Activated CD4-positive, CD25-positive, alpha-beta regulatory T cell treated with anti-CD3 and anti-CD28 coated beads, Interleukin-2, amount 50 U/mL, for 16 hours (primary cell): ENCODE results near the gene VIPR2.
"Not testable (repeated sequence)": the region's sequence is repeated elsewhere in the genome, so short reads cannot be mapped to it uniquely, and the experiment has no call there.

Source experiments
- DNase-seq: peaks from one replicate; pipeline ENCODE4 v3.0.0-alpha.2; 2020; ENCODE audit warnings: low read depth, low spot score

Gene VIPR2

DNA sequence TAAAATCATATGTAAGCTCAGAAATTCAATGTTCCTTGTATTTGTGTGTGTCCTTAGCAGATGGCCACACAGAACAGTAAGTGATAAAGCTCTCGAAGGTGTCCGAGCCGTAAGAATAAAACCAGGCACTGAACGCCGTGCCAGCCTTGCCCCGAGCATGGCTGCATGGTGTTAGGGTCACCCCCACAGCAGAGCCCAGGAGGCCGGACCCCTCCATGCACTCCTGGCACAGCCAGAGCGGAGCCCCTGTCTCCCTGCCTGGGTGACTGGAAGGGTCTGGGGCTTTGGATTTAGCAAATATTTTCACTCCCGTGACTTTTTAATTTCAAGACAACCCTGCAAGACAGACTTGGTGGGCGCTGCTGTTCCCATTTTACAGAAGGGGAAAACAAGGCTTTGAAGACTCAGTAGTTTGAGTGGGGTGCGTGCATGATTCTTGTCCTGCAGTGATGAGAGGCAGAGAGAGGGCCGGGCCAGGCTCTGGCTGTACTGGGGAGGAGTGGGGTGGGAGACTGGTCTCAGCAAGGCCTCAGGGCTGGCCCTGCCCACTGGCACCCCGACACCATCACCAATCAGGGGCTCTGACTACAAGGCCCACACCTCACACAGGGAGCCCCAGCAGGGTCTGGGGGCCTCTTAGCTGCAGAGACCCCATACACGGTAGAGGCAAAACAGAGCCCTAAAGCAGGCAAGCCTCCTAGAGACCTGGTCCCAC is 39.4 kb downstream of the VIPR2 start:
- no peak for DNase-seq

DNA sequence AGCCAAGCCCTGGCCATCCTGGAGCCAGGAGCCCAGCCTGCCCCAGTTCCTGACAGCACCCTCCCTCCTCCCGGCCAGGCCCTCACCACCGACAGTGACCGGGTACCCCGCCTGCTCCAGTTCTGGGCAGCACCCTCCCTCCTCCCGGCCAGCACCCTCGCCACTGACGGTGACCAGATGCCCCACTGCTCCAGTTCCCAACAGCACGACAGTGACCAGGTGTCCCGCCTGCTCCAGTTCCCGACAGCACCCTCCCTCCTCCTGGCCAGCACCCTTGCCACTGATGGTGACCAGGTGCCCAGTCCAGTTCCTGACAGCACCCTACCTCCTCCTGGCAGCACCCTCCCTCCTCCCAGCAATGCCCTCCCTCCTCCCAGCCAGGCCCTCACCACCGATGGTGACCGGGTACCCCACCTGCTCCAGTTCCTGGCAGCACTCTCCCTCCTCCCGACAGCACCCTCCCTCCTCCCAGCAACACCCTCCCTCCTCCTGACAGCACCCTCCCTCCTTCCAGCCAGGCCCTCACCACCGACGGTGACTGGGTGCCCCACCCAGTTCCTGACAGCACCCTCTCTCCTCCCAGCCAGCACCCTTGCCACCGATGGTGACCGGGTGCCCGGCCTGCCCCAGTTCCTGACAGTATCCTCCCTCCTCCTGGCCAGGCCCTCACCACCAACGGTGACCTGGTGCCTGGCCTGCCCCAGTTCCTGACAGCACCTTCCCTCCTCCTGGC is 40.3 kb downstream of the VIPR2 start:
- DNase-seq: no peak

DNA sequence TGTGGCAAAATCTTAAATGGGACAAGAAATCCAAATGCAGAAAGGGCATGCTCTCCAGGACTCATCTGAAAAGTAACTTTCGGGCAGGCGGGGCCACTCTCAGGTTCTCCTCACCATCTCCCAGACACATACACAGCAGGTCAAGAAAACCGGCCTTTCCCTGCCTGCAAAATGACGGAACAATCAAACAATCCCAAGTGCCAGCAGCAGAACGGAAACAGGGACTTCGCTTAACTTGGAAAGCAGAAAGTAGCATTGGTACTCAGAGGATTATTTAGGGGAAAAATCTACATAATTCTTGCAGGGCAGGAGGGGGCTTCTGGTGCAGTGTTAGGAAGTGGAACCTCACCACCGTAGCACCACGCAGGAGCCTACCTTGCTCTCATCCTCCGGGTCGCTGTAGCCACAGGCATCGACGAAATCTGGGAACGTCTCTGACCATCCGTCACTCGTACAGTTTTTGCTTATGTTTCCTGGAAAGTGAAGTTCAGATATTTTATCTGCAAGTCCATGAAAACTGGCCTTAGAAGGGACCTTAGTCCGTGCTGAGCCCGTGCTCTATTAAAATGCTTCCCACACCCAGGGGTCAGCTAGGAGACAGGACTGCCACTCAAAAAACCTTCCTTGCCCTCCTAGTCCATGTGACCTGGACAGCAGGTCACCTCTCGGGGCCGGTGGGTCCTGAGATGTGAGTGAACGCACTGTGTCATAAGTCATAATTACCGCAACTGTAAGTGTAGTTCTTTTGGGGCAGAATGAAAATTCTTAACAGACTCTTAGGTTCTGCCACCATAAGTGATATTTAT is 41.1 kb downstream of the VIPR2 start:
- no peak for DNase-seq

DNA sequence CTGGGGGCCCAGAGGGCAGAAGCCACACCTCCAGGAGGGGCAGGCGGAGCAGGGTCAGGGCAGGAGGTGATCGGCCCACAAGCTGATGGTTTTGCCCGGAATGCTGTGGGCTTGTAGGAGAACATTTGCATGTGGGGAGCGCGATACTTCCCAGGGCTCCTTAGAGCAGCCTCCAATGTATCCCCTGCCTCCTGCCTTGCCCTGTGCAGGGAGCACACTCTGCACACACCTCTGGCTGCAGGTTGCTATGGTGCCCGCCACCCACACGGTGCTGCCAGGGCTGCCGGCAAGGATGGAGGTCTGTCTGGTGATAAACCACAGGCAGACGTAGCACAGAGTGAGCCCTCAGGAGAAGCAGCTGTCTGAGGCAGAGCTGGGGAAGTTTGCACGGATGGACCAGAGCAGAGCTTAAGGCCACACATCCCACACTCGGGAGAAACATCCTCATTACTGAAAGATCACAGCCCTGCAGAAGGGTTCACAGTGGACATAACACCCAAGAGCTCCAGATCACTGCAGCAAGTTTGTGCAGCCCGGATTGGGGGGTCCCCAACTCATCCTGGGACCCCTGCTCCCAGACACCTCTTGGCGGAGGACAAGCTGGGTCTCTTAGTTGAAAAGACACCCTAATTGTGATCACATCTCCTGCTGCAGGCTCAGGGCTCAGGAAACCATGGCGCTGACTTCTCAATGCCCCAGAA is 41.8 kb downstream of the VIPR2 start:
- no peak for DNase-seq

DNA sequence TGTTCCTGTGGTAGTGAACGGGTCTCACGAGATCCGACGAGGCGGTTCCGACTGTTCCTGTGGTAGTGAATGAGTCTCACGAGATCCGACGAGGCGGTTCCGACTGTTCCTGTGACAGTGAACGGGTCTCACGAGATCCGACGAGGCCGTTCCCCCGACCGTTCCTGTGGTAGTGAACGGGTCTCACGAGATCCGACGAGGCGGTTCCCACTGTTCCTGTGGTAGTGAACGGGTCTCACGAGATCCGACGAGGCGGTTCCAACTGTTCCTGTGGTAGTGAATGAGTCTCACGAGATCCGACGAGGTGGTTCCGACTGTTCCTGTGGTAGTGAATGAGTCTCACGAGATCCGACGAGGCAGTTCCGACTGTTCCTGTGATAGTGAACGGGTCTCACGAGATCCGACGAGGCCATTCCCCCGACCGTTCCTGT is 43.0 kb downstream of the VIPR2 start:
- not testable (repeated sequence) for DNase-seq

DNA sequence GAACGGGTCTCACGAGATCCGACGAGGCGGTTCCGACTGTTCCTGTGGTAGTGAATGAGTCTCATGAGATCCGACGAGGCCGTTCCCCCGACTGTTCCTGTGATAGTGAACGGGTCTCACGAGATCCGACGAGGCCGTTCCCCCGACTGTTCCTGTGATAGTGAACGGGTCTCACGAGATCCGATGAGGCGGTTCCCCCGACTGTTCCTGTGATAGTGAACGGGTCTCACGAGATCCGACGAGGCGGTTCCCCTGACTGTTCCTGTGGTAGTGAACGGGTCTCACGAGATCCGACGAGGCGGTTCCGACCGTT is 43.6 kb downstream of the VIPR2 start:
- DNase-seq: not testable (repeated sequence)

DNA sequence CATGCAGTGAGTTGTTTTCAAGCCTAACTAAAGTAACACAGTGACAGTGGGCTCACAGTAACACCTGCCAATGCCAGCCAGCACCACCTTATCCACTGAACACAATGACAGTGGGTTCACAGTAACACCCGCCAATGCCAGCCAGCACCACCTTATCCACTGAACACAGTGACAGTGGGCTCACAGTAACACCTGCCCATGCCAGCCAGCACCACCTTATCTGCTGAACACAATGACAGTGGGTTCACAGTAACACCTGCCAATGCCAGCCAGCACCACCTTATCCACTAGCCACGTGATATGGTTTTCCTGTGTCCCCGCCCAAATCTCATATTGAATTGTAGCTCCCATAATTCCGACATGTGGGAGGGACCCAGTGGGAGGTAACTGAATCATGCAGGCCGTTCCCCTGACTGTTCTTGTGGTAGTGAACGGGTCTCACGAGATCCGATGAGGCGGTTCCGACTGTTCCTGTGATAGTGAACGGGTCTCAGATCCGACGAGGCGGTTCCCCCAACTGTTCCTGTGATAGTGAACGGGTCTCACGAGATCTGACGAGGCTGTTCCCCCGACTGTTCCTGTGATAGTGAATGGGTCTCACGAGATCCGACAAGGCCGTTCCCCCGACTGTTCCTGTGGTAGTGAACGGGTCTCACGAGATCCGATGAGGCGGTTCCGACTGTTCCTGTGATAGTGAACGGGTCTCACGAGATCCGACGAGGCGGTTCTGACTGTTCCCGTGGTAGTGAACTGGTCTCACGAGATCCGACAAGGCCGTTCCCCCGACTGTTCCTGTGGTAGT is 44.2 kb downstream of the VIPR2 start:
- DNase-seq: not testable (repeated sequence)

DNA sequence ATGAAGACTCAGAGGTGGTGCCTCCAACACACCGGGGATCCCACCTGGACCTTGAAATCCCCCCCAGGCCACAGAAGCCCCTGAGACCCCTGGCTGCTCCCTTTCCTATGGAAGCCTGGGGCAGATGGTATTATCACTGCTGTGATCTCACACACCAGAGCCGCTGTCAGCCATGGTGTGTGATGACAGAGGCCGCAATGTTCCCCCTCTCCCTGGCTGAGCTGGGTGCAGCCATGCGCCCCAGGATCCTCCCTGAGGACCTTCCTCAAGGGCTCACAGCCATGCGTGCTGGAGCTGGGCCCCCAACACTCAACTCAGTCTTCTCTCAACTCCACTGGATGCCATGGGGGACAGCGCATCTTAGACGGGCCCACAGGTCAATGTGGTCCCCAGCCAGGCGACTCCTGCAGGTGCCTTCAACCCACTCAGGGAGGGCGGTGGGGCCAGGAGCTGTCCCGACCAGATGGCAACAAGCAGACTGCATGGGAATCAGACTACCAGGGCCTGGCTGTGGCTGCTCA is 44.9 kb downstream of the VIPR2 start:
- no peak for DNase-seq

DNA sequence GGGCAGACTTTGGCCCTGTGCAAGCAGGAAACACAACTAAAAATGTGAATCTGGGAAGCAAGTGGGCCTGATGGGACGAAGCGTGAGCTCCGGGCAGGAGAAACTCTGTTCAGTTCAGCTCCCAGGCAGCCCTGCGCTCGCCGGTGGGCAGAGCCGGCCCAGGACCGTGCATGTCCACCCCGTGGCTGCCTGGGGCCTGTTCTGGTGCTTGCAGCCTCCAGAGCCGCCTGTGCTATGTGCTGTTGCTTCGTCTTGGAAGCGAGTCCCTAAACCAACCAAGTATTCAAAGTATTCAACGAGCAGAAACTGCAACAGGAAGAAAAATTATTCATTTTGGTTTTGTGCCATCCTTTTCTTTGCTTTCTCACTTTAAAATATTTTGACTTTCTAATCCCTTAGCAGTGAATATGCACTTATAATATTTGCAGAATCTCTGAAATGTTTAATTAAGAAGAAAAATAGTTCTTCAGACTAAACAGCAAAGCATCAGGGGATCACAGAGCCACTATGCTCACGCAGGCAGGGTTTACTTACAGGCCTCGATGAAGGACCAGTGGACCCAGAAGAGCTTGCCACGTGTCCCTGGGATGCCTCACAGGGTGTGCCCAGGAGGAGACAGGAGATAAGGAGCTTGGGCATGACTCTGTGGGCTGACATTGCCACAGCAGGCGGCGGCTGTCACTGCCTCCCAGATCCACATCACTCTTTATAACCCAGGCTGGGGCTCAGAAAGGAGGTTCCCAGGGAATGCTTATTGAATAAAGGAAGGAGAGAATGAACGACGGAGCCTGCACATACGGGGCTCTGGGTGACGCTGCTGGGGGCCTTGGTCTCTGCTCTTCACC is 45.6 kb downstream of the VIPR2 start:
- DNase-seq: no peak

DNA sequence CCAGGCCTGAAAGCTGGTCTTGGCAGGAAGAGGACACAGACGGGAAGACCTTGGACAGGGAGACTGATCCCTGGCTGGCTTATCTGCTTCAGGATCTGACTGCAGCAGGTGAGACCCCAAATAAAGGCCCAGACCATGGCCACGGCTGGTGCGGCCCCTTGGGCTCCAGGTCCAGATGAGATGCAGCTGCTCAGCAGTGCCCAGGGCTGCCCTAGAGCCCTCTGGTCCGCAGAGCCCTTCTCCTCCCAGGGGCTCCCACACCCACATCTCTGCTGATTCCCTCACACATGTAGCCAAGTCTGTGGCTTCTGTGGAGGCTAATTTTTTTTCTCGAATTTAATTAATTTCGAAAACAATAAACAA is 46.3 kb downstream of the VIPR2 start:
- no peak for DNase-seq

DNA sequence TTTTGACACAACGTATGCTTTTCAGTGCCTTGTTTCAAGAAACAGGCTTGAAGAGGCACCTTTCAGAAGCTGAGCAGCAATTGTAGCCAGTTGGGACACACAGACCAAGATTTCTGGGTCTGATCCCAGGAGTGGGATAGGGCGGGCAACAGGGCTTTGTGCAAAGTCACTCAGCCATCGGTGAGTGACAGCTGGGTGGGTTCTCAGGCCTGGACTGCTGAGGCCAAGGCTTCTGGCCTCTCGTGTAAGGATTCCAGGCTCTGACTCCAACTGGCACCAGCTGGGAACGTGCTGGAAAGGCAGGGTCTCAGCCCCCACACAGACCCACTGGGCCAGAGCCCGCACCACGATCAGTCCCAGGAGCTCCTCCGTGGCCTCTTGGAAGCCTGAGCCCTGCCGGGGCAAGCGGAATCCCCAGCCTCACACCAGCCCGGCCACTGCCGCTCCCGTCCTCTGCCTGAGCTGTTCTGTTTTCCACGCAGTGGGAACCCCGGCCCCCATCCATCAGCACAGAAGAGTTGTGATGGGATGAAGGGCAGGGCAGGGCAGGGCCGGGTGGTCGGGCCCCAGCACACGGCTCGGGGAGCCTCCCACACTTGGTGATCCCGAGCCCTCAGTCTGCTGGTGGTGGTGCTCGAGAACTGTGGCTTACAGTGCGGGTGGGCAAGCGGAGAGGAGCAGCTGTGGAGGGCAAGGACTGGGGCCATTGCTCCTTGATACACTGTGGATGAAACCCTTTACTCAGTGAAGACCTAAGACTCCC is 46.8 kb downstream of the VIPR2 start:
- no peak for DNase-seq

DNA sequence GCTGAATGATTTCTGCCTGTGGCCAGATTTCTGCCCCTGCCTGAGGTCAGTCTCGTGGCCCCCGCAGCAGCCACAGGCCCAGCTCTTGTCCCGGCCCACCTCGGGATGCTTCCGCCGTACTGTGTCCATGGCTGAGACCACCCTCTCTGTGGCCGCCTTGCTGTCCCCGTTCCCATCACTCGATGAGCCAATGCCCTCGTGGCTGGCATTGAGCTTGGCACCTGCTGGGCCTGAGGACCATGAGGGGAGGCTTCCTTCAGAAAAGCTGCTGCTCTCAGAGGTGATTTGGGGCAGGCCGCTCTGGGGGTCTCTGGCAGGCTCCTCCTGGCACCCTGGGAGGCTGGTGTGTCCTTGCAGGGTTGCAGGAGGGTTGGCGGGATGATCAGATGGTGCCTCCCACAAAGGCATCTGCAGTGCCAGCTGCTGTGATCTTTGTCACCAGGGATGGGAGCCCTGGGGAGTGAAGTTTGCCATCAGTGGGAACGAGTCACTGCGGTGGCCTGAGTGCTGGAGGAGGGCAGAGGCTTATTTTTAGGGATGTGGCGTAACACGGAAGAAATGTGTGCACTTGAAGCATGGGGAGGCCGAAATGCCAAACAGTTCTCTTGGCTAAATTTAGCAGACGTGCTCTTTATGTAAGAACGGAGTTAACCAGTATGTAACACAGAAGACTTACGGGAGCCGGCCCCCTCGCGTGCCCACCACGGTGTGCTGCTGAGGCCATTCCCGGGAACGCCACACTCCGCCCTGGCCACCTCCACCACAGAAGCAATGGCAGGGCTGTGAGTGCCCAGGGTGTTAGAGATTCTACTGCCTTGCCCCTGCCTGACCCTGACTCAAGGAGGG is 47.7 kb downstream of the VIPR2 start:
- DNase-seq: no peak

DNA sequence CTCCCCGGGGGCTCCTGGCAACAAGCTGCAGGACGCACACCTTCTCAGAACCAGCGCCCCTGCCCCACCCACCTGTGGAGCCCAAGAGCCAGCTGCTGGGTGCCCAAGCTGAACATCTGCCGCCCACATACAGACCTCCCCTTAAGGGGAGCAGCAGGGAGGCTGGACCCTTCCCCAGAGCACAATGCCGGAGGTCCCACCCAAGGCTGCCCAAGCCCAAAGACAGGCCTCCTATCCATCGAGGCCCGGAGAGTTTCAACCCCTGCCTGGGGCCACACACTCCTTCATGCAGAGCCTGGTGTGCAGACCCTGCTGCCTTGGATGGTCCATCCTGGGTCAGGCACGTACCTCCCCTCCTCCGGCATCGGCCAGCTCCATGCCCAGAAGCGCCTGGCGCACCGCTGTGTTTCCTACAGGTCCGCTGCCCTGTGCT is 48.7 kb downstream of the VIPR2 start:
- DNase-seq: no peak

DNA sequence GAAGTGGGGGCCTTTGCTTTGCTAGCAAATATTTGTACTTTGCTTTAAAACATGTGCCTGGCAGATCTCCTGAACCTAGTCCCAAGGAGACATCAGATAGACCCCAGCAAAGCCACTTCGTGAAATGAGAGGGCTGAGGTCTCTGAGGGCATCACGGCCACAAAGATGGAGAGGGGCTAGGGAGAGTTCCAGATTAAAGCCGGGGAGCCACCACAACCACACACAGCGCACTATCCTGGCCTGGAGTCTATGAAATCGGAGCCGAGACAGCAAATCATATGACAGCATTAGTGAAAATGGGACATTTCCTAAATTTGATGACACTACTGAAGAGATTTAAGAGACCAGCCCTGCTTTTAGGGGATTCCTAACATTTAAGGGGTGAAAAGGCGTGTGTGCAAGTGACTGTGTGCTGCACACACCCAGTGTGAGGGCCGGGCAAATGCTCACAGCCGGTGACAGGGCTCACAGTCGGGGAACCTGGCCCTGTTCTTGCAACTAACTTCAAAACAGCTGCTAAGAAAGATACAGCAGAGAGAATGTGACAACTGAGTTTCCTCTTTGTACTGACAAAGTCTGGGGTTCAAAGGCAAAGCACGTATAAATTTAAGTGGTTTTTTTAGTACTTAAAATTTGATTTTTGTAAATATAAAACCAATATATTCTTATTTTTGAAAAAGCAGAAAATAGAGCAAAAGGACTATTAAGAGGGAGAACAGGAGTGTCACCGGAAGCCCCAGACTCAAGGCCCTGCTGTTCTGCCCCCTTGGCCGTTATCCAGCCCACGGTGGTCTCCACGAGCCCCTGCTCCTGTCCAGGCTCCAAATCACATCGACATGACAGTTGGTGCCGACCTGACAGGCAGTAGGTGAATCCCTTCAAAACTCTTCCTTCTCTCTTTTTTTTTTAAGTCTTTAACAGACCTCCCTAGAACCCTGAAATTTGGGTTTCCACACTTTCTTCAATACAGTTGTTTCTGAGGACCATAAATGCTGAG is 49.5 kb downstream of the VIPR2 start:
- no peak for DNase-seq

DNA sequence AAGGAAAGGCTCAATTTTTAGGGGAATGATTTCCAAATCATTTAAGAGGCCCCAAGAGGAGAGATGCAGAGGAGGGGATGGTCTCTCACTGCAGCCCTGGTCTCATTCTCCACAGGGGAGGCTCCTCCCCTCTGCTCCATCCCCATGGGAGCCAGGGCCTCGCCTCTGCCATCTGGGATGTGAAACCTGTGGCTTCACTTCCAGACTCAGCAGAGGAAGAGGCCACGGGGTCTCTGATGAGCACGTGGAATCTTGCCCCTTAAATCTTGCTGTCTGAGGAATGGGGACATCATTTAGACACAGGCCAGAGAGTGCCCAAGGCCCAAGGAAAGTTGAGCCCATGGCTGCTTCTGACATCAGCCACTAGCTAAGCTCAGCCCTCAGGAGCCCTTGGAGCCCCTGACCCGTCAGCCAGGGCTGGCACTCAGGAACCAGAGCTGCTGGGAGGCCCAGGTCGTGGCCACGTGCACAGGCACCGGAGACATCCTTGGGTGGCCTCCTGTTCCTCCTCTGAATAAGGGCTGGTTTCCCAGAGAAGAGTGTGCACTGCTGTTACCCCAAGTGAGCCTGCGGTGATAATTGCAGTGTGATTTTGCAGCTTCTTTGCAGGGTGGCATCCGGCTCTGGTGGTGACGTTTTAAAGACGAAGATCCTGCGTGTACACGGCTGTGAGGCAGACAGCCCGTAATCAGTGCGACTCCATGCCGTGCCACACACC is 50.5 kb downstream of the VIPR2 start:
- DNase-seq: no peak

DNA sequence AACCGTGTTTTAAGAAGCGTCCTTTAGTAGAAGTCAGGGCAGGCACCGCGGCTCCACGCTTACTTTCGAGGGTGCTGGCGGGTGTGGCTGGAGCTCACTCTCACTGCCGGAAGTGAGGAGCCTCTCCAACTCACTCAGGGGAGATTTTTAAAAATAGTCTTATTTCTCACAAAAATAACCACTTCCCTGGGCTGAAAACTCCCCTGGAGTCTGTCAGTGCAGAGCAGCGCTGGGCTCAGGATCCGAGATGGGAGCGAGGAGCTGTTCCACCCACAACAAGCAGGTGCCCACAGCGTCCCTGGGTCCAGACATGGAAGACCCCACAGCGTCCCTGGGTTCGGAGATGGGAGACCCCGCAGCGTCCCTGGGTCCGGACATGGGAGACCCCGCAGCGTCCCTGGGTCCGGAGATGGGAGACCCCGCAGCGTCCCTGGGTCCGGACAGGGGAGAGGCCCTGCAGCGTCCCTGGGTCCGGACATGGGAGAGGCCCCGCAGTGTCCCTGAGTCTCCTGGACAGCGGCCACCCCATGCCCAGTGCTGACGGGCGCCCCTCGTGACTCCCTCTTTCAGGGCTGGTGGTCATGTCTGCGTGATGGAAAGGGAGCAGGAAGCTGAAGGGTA is 51.2 kb downstream of the VIPR2 start:
- no peak for DNase-seq
